Liver (tissue), 3 donors: Measurements from ENCODE around the gene SAAL1.

Source experiments
- EGR1 ChIP-seq, 2 donors: IDR thresholded peaks; 2 replicates each; pipeline ENCODE4 v1.6.1; 2016 to 2018; ENCODE audit warnings: antibody characterized with exemption in 2 of 2, low read depth in 2 of 2
- NR2F2 ChIP-seq: IDR thresholded peaks from 2 replicates; pipeline ENCODE4 v1.6.1; 2016; ENCODE audit warnings: antibody characterized with exemption
- TF ChIP-seq, protein P1 (sequence below): fragments of 150-350 bp; IDR thresholded peaks from 2 replicates; pipeline ENCODE4 v1.5.1; 2017; ENCODE audit warnings: improper control_type of control experiment, low read depth, low read length; ENCODE audit not compliant: missing input control
- TF ChIP-seq, protein P2 (sequence below): IDR thresholded peaks from 2 replicates; pipeline ENCODE4 v1.6.1; 2016; ENCODE audit warnings: antibody characterized with exemption
- TF ChIP-seq, protein P3 (sequence below): IDR thresholded peaks from 2 replicates; pipeline ENCODE4 v1.6.1; 2016; ENCODE audit warnings: antibody characterized with exemption
- donor health status: healthy.
- donor health status: healthy.

DNA sequence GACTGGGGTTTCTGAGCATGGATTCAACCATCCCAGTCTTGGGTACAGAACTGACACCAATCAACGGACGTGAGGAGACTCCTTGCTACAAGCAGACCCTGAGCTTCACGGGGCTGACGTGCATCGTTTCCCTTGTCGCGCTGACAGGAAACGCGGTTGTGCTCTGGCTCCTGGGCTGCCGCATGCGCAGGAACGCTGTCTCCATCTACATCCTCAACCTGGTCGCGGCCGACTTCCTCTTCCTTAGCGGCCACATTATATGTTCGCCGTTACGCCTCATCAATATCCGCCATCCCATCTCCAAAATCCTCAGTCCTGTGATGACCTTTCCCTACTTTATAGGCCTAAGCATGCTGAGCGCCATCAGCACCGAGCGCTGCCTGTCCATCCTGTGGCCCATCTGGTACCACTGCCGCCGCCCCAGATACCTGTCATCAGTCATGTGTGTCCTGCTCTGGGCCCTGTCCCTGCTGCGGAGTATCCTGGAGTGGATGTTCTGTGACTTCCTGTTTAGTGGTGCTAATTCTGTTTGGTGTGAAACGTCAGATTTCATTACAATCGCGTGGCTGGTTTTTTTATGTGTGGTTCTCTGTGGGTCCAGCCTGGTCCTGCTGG, 31.4 kb upstream of the SAAL1 start:
- TF ChIP-seq, protein P1, sequence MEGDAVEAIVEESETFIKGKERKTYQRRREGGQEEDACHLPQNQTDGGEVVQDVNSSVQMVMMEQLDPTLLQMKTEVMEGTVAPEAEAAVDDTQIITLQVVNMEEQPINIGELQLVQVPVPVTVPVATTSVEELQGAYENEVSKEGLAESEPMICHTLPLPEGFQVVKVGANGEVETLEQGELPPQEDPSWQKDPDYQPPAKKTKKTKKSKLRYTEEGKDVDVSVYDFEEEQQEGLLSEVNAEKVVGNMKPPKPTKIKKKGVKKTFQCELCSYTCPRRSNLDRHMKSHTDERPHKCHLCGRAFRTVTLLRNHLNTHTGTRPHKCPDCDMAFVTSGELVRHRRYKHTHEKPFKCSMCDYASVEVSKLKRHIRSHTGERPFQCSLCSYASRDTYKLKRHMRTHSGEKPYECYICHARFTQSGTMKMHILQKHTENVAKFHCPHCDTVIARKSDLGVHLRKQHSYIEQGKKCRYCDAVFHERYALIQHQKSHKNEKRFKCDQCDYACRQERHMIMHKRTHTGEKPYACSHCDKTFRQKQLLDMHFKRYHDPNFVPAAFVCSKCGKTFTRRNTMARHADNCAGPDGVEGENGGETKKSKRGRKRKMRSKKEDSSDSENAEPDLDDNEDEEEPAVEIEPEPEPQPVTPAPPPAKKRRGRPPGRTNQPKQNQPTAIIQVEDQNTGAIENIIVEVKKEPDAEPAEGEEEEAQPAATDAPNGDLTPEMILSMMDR: no peak
- TF ChIP-seq EGR1 (IDR thresholded peaks at IDR 0.05; ENCODE audit: low read depth in 2 of 2) (no peak), NR2F2 (no peak)
- TF ChIP-seq, protein P2, sequence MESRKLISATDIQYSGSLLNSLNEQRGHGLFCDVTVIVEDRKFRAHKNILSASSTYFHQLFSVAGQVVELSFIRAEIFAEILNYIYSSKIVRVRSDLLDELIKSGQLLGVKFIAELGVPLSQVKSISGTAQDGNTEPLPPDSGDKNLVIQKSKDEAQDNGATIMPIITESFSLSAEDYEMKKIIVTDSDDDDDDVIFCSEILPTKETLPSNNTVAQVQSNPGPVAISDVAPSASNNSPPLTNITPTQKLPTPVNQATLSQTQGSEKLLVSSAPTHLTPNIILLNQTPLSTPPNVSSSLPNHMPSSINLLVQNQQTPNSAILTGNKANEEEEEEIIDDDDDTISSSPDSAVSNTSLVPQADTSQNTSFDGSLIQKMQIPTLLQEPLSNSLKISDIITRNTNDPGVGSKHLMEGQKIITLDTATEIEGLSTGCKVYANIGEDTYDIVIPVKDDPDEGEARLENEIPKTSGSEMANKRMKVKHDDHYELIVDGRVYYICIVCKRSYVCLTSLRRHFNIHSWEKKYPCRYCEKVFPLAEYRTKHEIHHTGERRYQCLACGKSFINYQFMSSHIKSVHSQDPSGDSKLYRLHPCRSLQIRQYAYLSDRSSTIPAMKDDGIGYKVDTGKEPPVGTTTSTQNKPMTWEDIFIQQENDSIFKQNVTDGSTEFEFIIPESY: no peak
- TF ChIP-seq, protein P3, sequence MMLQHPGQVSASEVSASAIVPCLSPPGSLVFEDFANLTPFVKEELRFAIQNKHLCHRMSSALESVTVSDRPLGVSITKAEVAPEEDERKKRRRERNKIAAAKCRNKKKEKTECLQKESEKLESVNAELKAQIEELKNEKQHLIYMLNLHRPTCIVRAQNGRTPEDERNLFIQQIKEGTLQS: no peak
